Muscle of leg (tissue), 11 donors: ENCODE measurements around the gene DCAF7. TPM values are rescaled to one million over a fixed set of nuclear protein-coding genes. Genes with fewer than 3 reads are reported as not detected.

Experiments used
- DNase-seq: peaks from one replicate; pipeline ENCODE4 v3.0.0; 2013
- H3K27ac ChIP-seq: one replicate; pipeline ENCODE4 v1.5.1; 2013; ENCODE audit warnings: mild to moderate bottlenecking, low read length, control low read depth
- H3K27me3 ChIP-seq: one replicate; pipeline ENCODE4 v1.6.1; 2013; ENCODE audit warnings: low read length; ENCODE audit not compliant: control insufficient read depth, insufficient read depth
- H3K36me3 ChIP-seq: one replicate; pipeline ENCODE4 v1.6.1; 2013; ENCODE audit warnings: low read length; ENCODE audit not compliant: control insufficient read depth, insufficient read depth
- H3K4me1 ChIP-seq: one replicate; pipeline ENCODE4 v1.6.1; 2013; ENCODE audit warnings: low read length; ENCODE audit not compliant: control insufficient read depth, insufficient read depth
- H3K4me3 ChIP-seq: one replicate; pipeline ENCODE4 v1.5.1; 2013; ENCODE audit warnings: low read length, control low read depth
- H3K9me3 ChIP-seq: replicated peaks from 2 replicates; pipeline ENCODE4 v1.6.1; 2013; ENCODE audit warnings: low read depth, low read length; ENCODE audit not compliant: control insufficient read depth
- WGBS: methylation state at CpG from one replicate; pipeline ENCODE4 v1.1.5; 2013; ENCODE audit warnings: missing lambda C conversion rate; ENCODE audit not compliant: insufficient coverage; 5-methylcytosine and 5-hydroxymethylcytosine counted together
- polyA plus RNA-seq, 8 donors: library from polyadenylated mRNA; unstranded; fragments of 120-200 nt; gene quantifications; one replicate each; pipeline versions ENCODE4 v1.2.1 to v1.2.3, GENCODE V29; 2013; ENCODE audit warnings: inconsistent platforms in 1 of 8, low replicate concordance in 1 of 8; ENCODE audit not compliant: insufficient read length in 8 of 8, insufficient read depth in 1 of 8
- total RNA-seq: library from RNA; stranded (reverse); fragments of 120-200 nt; gene quantifications from one replicate; pipeline ENCODE4 v1.2.4, GENCODE V29; 2013

The DCAF7 gene
- total and polyA plus RNA-seq, 9 donors = 22.4 to 56.7 (median 40.8) TPM

GRCh38 chr17:63512896-63513644 lies 37.2 kb upstream of the DCAF7 start:
- no peaks in the 10 kb centered on the region for H3K36me3 ChIP-seq
- H3K4me1 ChIP-seq = no peaks in the 10 kb centered on the region
- H3K27ac ChIP-seq = no peak overlapping the region
- peaks cover 5% of the 10 kb centered on the region for H3K27me3 ChIP-seq
- no peaks in the 10 kb centered on the region for H3K9me3 ChIP-seq
- no peak overlapping the region for H3K4me3 ChIP-seq
- no peak for DNase-seq
- 53% methylated on average over 5 of the region's 7 CpGs for whole genome bisulfite sequencing

DNA sequence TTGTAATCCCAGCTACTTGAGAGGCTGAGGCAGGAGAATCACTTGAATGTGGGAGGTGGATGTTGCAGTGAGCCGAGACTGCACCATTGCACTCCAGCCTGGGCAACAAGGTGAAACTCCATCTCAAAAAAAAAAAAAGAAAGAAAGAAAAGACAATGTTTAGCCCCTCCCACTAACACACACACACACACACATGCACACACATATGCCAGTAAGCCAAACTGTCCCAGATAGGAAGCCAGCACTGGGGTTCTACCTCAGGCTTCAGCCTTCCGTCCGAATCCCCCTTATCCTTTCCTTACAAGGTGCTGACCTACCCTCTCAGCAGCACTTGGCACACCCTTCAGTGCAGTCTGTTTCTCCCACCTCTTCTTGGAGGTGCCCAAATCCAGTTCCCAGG lies 35.8 kb upstream of the DCAF7 start:
- 78% methylated on average over 2 of the region's 3 CpGs for WGBS
- H3K9me3 ChIP-seq = no peaks in the 10 kb centered on the region
- no peak for DNase-seq

DNA sequence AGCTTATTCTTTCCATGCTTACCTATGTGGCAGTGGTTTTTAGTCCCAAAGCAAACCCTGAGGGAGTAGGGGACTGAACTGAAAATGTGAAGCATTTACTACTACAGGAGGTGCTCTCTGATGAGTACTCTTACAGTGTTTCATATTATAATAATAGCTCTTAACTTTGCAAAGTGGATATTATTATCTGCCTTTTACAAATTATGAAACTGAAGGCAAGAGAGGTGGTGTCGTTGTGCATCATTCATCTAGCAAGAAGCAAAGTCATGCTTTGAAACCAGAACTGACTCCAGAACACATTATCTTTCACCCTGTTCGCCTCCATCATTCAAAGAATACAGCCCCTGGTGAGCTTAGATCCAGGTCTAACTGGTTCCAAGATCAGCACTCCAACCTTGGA lies 35.3 kb upstream of the DCAF7 start:
- H3K27me3 ChIP-seq = peaks cover 4% of the 10 kb centered on the region
- DNase-seq = no peak
- H3K4me3 ChIP-seq = no peak overlapping the region
- WGBS = 80% methylated on average over 2 of the region's 2 CpGs
- no peaks in the 10 kb centered on the region for H3K36me3 ChIP-seq
- H3K4me1 ChIP-seq = no peaks in the 10 kb centered on the region
- H3K27ac ChIP-seq = no peak overlapping the region
- H3K9me3 ChIP-seq = no peaks in the 10 kb centered on the region

More for the DNA sequence above, 35.8 kb upstream of the DCAF7 start:
- H3K36me3 ChIP-seq = no peaks in the 10 kb centered on the region
- no peaks in the 10 kb centered on the region for H3K4me1 ChIP-seq
- peaks cover 4% of the 10 kb centered on the region for H3K27me3 ChIP-seq
- no peak overlapping the region for H3K27ac ChIP-seq
- H3K4me3 ChIP-seq = no peak overlapping the region

GRCh38 chr17:63515426-63515825 lies 34.9 kb upstream of the DCAF7 start:
- peaks cover 4% of the 10 kb centered on the region for H3K27me3 ChIP-seq
- 56% methylated on average over 1 of the region's 1 CpG for WGBS
- H3K27ac ChIP-seq = no peak overlapping the region
- H3K4me1 ChIP-seq = no peaks in the 10 kb centered on the region
- no peak for DNase-seq
- no peaks in the 10 kb centered on the region for H3K36me3 ChIP-seq
- H3K9me3 ChIP-seq = no peaks in the 10 kb centered on the region
- H3K4me3 ChIP-seq = no peak overlapping the region

GRCh38 chr17:63516910-63517824 lies 33.1 kb upstream of the DCAF7 start:
- no peak overlapping the region for H3K4me3 ChIP-seq
- no peaks in the 10 kb centered on the region for H3K4me1 ChIP-seq
- H3K36me3 ChIP-seq = no peaks in the 10 kb centered on the region
- no peaks in the 10 kb centered on the region for H3K9me3 ChIP-seq
- WGBS = 70% methylated on average over 5 of the region's 6 CpGs
- H3K27me3 ChIP-seq = peaks cover 6% of the 10 kb centered on the region
- no peak for DNase-seq
- no peak overlapping the region for H3K27ac ChIP-seq

DNA sequence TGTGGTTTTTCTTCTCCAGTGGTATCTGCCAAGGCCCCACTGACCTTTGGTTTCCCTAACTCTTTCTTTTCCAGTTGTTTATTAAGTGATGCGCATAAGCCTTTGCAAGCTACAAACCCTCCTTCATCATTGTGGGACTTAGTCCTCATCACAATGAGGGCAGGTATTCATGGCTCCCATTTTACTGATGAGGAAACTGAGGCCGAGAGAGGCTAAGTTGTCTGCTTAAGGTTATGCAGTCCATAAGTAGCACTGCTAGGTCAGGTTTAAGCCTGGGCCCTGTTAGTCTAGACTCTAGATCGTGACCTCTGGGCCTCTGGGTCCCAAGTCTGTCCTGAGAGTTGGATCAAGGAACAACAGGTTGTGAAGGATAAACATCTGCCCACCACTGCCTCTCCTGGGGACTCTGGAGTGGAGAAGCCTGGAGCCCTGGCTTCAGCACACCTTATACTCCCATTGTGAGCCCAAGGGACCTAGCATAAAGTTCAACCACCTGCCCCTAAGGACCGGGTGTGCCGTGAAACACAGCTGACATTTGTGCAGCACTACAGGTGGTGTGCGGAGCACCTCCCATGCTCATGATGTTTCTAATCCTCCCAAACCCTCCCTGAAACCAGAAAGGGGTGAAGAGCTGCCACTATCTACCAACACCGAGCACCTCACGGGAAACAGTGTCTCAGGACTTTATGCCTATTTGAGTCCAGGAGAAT lies 32.3 kb upstream of the DCAF7 start:
- no peak for DNase-seq
- Histone ChIP-seq H3K4me1 (no peaks in the 10 kb centered on the region), H3K27ac (no peak overlapping the region), H3K27me3 (peaks cover 6% of the 10 kb centered on the region), H3K36me3 (no peaks in the 10 kb centered on the region), H3K9me3 (no peaks in the 10 kb centered on the region), H3K4me3 (no peak overlapping the region)
- 71% methylated on average over 4 of the region's 8 CpGs for WGBS

DNA sequence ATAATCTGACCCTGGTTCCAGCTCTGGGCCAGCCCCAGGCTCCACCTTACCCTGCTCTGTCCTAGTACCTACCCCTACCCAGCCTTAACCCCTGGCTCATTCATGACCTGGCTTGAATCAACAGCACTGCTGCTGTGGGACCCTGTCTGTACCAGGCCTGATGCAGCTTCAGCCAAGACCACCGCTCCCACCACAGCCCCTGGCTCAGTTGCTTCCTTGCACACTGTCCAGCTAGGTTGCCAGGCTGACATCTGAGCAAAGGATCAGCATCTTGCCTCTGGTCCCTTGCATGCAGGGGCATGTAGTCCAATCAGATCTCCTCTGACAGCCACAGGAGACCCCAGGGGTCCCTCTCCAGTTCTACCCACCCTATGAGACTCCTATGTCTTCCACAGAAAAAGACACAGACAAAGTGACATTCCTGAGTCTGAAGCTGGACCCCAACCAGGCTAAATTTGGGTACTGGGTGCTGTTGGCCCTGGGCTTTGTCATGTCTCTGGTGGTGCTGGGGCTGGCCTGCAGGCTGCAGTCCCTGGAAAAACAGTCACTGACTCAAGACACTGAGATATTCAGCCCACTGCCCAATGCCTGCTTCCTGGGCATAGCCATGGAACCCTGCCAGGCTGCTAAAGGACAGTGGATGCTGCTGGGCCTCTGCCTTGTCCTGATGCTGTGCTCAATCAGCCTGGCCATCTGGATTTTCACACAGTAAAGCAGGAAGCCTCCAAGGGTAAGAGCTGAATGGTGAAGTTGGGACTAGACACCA lies 31.0 kb upstream of the DCAF7 start:
- peaks cover 17% of the 10 kb centered on the region for H3K27me3 ChIP-seq
- WGBS = 100% methylated on average over 1 of the region's 1 CpG

DNA sequence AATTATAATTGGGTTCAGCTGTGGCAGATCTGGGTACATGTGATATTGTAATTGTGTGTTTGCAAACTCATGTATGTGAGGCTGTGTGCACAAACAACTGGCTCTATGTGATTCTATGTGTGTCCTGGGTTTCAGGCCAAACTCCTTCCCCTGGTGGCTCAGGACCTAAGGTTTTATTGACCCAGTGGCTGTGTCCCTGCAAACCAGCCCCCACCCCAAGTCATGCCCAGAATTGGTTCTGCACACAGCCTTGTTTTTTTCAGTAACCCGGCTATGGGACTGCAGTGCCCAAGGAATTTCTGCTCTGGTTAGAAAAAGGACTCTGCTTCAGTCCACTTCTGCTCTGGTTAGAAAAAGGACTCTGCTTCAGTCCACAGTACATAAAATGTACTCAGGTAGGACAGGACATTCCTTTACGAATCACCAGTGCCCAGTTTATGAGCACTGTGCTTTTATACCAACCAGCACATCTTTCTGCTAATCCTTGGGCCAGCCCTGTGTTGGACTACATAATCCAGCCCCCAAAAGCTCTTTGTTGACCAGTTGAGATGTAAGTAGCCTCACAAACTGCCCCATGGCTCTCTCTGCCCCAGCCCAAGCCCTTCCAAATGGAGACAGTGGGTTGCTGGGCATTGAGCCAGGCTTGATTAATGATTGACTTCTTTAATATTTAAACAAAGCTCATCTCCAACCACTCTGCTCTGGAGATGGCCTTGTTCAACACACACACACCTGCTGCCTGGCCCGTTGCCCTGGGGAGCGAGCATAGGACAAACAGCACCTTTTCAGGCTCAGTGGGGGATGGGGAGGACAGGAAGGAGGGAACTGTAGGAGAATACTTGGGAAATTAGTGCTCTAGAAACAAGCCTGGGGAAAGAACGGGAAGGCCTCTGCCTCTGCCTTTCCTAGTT lies 30.1 kb upstream of the DCAF7 start:
- WGBS = 80% methylated on average over 1 of the region's 5 CpGs
- Histone ChIP-seq H3K9me3 (no peaks in the 10 kb centered on the region), H3K27ac (no peak overlapping the region), H3K27me3 (peaks cover 24% of the 10 kb centered on the region), H3K4me3 (no peak overlapping the region), H3K36me3 (no peaks in the 10 kb centered on the region), H3K4me1 (peaks cover 5% of the 10 kb centered on the region)
- DNase-seq = no peak

More for the DNA sequence above, 31.0 kb upstream of the DCAF7 start:
- H3K27ac ChIP-seq = no peak overlapping the region
- H3K9me3 ChIP-seq = no peaks in the 10 kb centered on the region
- H3K4me1 ChIP-seq = peaks cover 5% of the 10 kb centered on the region
- no peak overlapping the region for H3K4me3 ChIP-seq
- no peak for DNase-seq
- H3K36me3 ChIP-seq = no peaks in the 10 kb centered on the region
